PC-3 (cell line): ENCODE measurements around the gene CD164L2.

Experiments used
- EZH2 ChIP-seq: fragments of 300-600 bp; sonication (generic); IDR thresholded peaks from one replicate; pipeline ENCODE4 v1.6.1; 2017; ENCODE audit warnings: antibody characterized with exemption, mild to moderate bottlenecking, low read length; ENCODE audit not compliant: unreplicated experiment
- EZH2phosphoT487 ChIP-seq: fragments of 300-600 bp; sonication (generic); IDR thresholded peaks from 2 replicates; pipeline ENCODE4 v1.6.1; 2018; ENCODE audit warnings: mild to moderate bottlenecking, antibody characterized with exemption, low read length, borderline replicate concordance
- TF ChIP-seq, protein P1 (sequence below): fragments of 300-600 bp; sonication (generic); conservative IDR thresholded peaks from 2 replicates; pipeline ENCODE4 v1.5.1; 2017; ENCODE audit warnings: antibody characterized with exemption, low read depth, mild to moderate bottlenecking, low read length

DNA sequence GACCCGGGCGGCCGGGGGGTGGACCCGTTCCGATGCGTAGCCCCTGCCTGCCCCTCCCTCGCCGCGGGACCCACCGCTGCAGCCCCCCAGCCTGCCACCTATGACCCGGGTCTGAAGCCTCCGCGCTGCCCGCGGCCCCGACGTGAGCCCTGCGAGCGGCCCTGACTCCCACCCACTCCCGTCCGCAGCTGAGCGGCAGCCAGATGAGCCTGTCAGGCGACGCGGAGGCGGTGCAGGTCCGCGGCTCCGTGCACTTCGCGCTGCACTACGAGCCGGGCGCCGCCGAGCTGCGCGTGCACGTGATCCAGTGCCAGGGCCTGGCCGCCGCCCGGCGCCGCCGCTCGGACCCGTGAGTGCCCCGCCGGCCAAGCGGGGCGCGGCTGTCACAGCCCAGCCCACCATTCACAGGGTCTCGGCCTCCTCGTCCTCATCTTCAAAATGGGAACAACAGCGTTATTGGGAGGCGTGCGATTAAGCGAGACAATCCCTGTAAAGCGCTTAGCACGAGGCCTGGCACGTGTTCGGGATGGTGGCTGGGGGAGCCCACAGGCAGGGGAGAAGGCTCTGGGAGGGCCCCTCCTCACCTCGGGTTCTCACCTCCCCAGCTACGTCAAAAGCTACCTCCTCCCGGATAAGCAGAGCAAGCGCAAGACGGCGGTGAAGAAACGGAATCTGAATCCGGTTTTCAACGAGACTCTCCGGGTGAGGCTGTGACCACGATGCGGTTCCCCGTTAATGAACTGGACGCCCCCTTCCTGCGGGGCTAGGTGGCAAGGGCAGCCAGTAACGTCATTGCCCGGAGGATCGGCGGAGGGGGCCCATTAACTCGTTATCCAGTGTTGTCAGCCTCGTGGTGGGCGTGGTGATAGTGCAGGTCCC is 33.1 kb downstream of the CD164L2 start:
- TF ChIP-seq, protein P1, sequence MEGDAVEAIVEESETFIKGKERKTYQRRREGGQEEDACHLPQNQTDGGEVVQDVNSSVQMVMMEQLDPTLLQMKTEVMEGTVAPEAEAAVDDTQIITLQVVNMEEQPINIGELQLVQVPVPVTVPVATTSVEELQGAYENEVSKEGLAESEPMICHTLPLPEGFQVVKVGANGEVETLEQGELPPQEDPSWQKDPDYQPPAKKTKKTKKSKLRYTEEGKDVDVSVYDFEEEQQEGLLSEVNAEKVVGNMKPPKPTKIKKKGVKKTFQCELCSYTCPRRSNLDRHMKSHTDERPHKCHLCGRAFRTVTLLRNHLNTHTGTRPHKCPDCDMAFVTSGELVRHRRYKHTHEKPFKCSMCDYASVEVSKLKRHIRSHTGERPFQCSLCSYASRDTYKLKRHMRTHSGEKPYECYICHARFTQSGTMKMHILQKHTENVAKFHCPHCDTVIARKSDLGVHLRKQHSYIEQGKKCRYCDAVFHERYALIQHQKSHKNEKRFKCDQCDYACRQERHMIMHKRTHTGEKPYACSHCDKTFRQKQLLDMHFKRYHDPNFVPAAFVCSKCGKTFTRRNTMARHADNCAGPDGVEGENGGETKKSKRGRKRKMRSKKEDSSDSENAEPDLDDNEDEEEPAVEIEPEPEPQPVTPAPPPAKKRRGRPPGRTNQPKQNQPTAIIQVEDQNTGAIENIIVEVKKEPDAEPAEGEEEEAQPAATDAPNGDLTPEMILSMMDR = no peak
- TF ChIP-seq EZH2phosphoT487 = no peak
- no peak for TF ChIP-seq EZH2
